Left hindlimb (tissue), 1 donor: ENCODE measurements around the gene POLR2A.
"Not testable (repeated sequence)": the region's sequence is repeated elsewhere in the genome, so short reads cannot be mapped to it uniquely, and the experiment has no call there.

Experiments
- DNase-seq: peaks from one replicate; pipeline ENCODE4 v3.0.0-alpha.2; 2018

The POLR2A gene

DNA sequence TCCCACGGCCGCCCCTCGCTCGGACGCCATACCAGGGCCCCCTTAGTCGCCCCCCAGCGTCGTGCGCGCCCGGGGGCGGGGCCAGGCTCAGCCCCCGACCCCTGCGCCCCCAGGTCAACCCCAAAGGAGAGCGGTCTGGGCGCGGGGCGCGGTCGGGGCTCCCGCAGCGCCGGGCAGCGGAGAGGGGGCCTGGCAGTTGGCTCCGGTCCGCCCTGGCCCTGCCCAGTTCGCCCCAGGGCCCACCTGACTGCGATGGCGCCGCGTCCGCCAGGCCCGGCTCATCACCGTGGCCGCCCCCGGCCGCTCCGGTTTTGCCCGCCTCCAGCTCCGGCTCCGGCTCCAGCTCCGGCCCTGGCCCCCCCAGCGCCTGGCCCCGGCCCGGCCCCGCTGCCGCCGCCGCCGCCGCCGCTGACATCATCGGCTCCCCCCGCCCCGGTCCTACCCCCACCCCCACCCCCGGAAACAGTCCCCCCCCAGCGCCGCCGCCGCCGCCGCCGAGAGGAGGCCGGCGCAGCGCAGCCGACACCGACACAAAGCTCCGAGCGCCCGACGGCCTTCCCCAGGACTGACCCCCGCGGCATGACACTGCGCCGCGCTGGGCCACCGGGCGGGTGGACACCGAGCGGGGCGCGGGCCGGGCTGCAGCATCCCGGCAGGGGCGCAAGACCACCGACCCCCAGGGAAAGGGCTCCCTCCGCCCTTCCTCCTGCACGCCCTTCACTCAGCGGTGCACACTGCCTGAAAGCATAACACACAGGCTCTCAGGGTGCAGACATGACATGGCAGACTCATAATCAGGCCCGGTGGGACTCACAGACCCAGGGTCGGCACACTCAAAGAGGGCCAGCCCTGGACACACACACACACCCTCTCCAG is 4.7 kb upstream of the POLR2A start, which contains the start of gene ZBTB4:
ZBTB4 (minus strand) TSS at position 419 of the 876 bp plus-strand sequence. CDS start 12,830 bp downstream, outside the sequence.
- DNase-seq: peak; percentile 76

- no peak for DNase-seq
These were observed 4.1 kb upstream of the POLR2A start for GRCh38 chr17:7480089-7480384.

DNA sequence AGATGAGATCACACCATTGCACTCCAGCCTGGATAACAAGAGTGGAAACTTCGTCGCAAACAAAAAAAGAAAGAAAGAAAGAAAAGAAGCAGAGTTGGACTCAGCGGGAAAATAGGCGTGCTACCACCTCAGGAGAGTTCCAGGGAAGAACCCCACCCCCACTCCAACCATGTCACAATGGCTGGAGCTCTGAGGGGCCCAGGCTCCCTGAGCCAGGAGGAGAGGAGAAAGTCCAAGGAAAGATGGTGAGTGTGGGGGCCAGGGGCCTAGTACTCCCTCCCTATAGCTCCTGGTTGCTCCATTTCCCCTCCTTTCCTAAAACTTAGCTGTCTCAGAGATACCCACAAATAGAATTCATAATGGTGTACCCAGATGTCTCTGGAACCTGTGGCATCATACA is 2.9 kb upstream of the POLR2A start, which contains the start of gene SLC35G6:
SLC35G6 (plus strand) TSS at position 172 of the 400 bp plus-strand sequence; CDS start at position 243, 71 bp downstream.
- not testable (repeated sequence) for DNase-seq

GRCh38 chr17:7481842-7482741 is 2.1 kb upstream of the POLR2A start:
- not testable (repeated sequence) for DNase-seq

GRCh38 chr17:7482742-7483088 is 1.5 kb upstream of the POLR2A start:
- not testable (repeated sequence) for DNase-seq

GRCh38 chr17:7483255-7484066 is 705 bp upstream of the POLR2A start:
- peak; percentile 97 for DNase-seq

- no peak for DNase-seq
These were observed 782 bp downstream of the POLR2A start for GRCh38 chr17:7484919-7485377.

- DNase-seq: no peak
These were observed 2.0 kb downstream of the POLR2A start for GRCh38 chr17:7486181-7486580.

GRCh38 chr17:7490144-7490543 is 6.0 kb downstream of the POLR2A start:
- no peak for DNase-seq

DNA sequence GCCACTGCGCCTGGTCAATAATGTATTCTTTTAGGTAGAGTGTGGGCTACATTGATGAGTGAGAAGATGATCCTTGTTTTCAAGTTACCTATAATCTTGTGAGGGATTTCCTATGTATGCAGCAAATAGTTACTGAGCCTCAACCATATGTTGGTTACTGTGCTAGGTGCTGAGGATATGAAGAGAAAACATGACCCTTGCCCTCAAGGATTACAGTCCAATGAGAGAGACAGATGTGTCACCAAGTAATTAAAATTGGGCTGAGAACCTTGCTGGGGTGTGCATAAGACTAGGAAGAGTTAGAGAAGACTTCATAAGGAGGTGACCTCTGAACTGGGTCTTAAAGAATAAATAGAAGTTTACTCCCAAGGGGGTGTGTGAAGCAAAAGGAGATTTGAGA is 7.4 kb downstream of the POLR2A start:
- no peak for DNase-seq

GRCh38 chr17:7493941-7494340 is 9.8 kb downstream of the POLR2A start:
- DNase-seq: no peak

DNA sequence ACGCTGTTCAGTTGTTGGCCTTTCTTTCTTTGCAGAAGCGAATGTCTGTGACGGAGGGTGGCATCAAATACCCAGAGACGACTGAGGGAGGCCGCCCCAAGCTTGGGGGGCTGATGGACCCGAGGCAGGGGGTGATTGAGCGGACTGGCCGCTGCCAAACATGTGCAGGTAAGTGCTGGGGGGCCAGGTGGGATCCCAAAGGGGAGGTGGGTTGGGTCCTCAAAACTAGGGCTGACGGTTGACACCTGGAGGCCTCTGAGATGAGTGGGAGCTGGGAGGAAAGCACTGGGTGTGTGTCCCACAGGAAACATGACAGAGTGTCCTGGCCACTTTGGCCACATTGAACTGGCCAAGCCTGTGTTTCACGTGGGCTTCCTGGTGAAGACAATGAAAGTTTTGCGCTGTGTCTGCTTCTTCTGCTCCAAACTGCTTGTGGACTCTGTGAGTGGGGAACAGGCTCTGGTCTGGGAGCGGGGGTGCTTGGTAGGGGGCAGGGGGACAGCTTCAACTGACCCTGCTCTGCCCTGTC is 11.8 kb downstream of the POLR2A start:
- DNase-seq: no peak

GRCh38 chr17:7496470-7497183 is 12.5 kb downstream of the POLR2A start:
- DNase-seq: no peak

- no peak for DNase-seq
These were observed 13.1 kb downstream of the POLR2A start for GRCh38 chr17:7497228-7497627.

GRCh38 chr17:7497636-7498035 is 13.5 kb downstream of the POLR2A start:
- DNase-seq: no peak

- DNase-seq: no peak
These were observed 15.0 kb downstream of the POLR2A start for GRCh38 chr17:7499161-7499560.

DNA sequence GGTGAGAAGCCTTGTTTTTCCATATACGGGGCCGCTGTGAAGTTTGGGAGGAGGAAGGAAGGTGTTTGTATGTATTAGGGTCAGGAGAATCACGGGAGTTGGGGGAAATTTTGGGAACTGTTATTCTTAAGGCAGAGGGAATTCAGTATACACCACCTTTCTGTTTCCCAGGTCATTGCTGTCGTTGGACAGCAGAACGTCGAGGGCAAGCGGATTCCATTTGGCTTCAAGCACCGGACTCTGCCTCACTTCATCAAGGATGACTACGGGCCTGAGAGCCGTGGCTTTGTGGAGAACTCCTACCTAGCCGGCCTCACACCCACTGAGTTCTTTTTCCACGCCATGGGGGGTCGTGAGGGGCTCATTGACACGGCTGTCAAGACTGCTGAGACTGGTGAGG is 17.6 kb downstream of the POLR2A start:
- no peak for DNase-seq

DNA sequence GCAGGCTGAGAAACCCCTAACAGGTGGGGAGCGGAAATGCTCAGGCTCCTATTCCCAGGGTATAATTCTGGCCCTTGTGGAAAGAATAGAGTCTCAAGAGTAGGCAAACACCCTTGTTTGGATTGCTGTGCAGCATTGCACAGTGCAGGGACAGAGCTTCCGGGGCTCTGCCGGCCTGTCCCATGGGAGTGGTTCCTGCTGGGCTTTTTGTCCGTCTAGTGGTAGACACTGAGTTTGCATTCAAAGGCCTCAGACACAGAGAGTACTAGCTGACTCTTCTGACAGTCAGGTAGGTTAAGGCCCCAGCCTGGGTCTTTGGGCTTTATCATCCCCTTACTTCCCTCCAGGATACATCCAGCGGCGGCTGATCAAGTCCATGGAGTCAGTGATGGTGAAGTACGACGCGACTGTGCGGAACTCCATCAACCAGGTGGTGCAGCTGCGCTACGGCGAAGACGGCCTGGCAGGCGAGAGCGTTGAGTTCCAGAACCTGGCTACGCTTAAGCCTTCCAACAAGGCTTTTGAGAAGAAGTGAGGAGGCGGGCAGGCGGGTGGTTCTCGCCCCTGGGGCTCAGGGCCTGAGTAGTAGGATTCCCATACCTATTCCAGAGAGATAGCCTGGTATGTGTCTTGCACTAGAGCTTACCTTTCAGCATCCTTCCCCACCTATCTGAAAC is 18.1 kb downstream of the POLR2A start:
- no peak for DNase-seq

DNA sequence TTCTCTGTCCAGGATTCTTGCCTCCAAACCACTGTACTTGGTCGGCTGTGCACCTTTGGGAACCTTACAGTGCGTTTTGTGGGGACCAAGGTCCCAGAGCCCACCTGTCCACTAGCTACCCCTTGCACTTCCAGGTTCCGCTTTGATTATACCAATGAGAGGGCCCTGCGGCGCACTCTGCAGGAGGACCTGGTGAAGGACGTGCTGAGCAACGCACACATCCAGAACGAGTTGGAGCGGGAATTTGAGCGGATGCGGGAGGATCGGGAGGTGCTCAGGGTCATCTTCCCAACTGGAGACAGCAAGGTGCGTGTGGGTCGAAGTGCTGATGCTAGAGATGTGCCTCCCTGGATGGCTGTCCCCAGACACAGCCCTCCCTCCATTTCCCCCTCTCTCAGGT is 18.8 kb downstream of the POLR2A start:
- no peak for DNase-seq

- no peak for DNase-seq
These were observed 19.4 kb downstream of the POLR2A start for GRCh38 chr17:7503521-7503920.

GRCh38 chr17:7508145-7508544 is 24.0 kb downstream of the POLR2A start:
- no peak for DNase-seq
